Prostate gland (tissue), 2 donors: ENCODE measurements around the gene SLC29A2. TPM values are rescaled to one million over a fixed set of nuclear protein-coding genes. Genes with fewer than 3 reads are reported as not detected.

Experiments
- DNase-seq: peaks from one replicate; pipeline ENCODE4 v3.0.0-alpha.2; 2019; ENCODE audit warnings: low spot score
- H3K27ac ChIP-seq, 2 donors: fragments of 200-600 bp; sonication (generic); 2 replicates each; pipeline ENCODE4 v1.5.1; 2017 to 2019
- H3K27me3 ChIP-seq: fragments of 200-600 bp; sonication (generic); replicated peaks from 2 replicates; pipeline ENCODE4 v1.5.1; 2019; ENCODE audit not compliant: insufficient read depth
- H3K36me3 ChIP-seq, 2 donors: fragments of 200-600 bp; sonication (generic); 1 replicate in 1 of 2; 2 replicates in 1 of 2; pipeline versions ENCODE4 v1.5.1 to v1.8.1; 2017 to 2019
- H3K4me1 ChIP-seq: fragments of 200-600 bp; sonication (generic); replicated peaks from 2 replicates; pipeline ENCODE4 v1.5.1; 2019
- H3K4me3 ChIP-seq, 2 donors: fragments of 200-600 bp; sonication (generic); 2 replicates each; pipeline ENCODE4 v1.5.1; 2017 to 2019
- H3K9me3 ChIP-seq: fragments of 200-600 bp; sonication (generic); 2 replicates; pipeline ENCODE4 v1.5.1; 2017
- CTCF ChIP-seq, 4 experiments: fragments of 200-600 bp in 2 of 4; fragments of 450-650 bp in 2 of 4; sonication (generic) in 2 of 4; IDR thresholded peaks; 1 replicate in 3 of 4; 2 replicates in 1 of 4; pipeline ENCODE4 v1.5.1; 2016 to 2019; ENCODE audit warnings: antibody characterized with exemption in 4 of 4, mild to moderate bottlenecking in 2 of 4, moderate library complexity in 2 of 4
- POLR2A ChIP-seq: fragments of 450-650 bp; IDR thresholded peaks from one replicate; pipeline ENCODE4 v1.6.1; 2016; ENCODE audit warnings: antibody characterized with exemption, mild to moderate bottlenecking
- POLR2AphosphoS5 ChIP-seq: sonication (generic); formaldehyde crosslinking; IDR thresholded peaks from one replicate; pipeline ENCODE4 v1.6.1; 2017; ENCODE audit warnings: antibody characterized with exemption
- WGBS: methylation state at CpG from one replicate; pipeline ENCODE4 v1.1.5; 2018; 5-methylcytosine and 5-hydroxymethylcytosine counted together
- intact Hi-C: fragments of 100-400 bp; cut with DNase I; formaldehyde crosslinking; loops from one replicate; pipeline ENCODE4 v1.14.2; 2022
- total RNA-seq, 2 donors: library from RNA; depleted of rRNA; stranded (reverse); fragments of >200 nt; gene quantifications; one replicate each; pipeline ENCODE4 v1.1.0, GENCODE V29; 2016

SLC29A2 gene
- total RNA-seq, 2 donors from 2014 or later: 10.1 to 12.5 TPM

GRCh38 chr11:66329165-66329673 lies 42.3 kb downstream of the SLC29A2 start:
- no peak for DNase-seq
- H3K9me3 ChIP-seq: no peaks in the 10 kb centered on the region
- no peak overlapping the region for H3K4me3 ChIP-seq
- no peaks in the 10 kb centered on the region for H3K27me3 ChIP-seq
- WGBS: 88% methylated on average over 3 of the region's 3 CpGs
- TF ChIP-seq POLR2AphosphoS5 (no peak), POLR2A (no peak), CTCF (IDR thresholded peaks at IDR 0.05) (no peak)
- no peak overlapping the region for H3K27ac ChIP-seq
- intact Hi-C loops: loop anchor here (2.0 kb wide), 1 partner anchor 16 kb away; no protein-coding TSS in a partner anchor
- no peaks in the 10 kb centered on the region for H3K36me3 ChIP-seq
- no peaks in the 10 kb centered on the region for H3K4me1 ChIP-seq

GRCh38 chr11:66328302-66329144 lies 43.0 kb downstream of the SLC29A2 start:
- H3K4me3 ChIP-seq: no peak overlapping the region
- no peaks in the 10 kb centered on the region for H3K36me3 ChIP-seq
- H3K4me1 ChIP-seq: no peaks in the 10 kb centered on the region
- TF ChIP-seq POLR2A (no peak), POLR2AphosphoS5 (peak; percentile 79), CTCF (IDR thresholded peaks at IDR 0.05) (peak; percentile 89 to 97 (median 95))
- peak; percentile 57 for DNase-seq
- H3K27ac ChIP-seq: no peak overlapping the region
- WGBS: 15% methylated on average over 18 of the region's 19 CpGs
- H3K9me3 ChIP-seq: no peaks in the 10 kb centered on the region
- no peaks in the 10 kb centered on the region for H3K27me3 ChIP-seq
- intact Hi-C loops: loop anchor here (2.0 kb wide), 1 partner anchor 16 kb away; no protein-coding TSS in a partner anchor

GRCh38 chr11:66328031-66328301 lies 43.6 kb downstream of the SLC29A2 start:
- no peak overlapping the region for H3K27ac ChIP-seq
- H3K36me3 ChIP-seq: no peaks in the 10 kb centered on the region
- H3K4me3 ChIP-seq: no peak overlapping the region
- no peaks in the 10 kb centered on the region for H3K27me3 ChIP-seq
- H3K4me1 ChIP-seq: no peaks in the 10 kb centered on the region
- intact Hi-C loops: loop anchor here (2.0 kb wide), 1 partner anchor 15 kb away; no protein-coding TSS in a partner anchor
- no peaks in the 10 kb centered on the region for H3K9me3 ChIP-seq
- WGBS: 90% methylated on average over 3 of the region's 3 CpGs
- DNase-seq: no peak
- TF ChIP-seq POLR2A (no peak), POLR2AphosphoS5 (no peak), CTCF (IDR thresholded peaks at IDR 0.05) (no peak)

GRCh38 chr11:66327171-66328030 lies 44.2 kb downstream of the SLC29A2 start:
- Histone ChIP-seq H3K4me3 (no peak overlapping the region), H3K4me1 (no peaks in the 10 kb centered on the region), H3K27me3 (no peaks in the 10 kb centered on the region), H3K36me3 (no peaks in the 10 kb centered on the region), H3K27ac (peak overlapping the region in 1 of 2 donors; percentile 38), H3K9me3 (no peaks in the 10 kb centered on the region)
- TF ChIP-seq CTCF (IDR thresholded peaks at IDR 0.05) (no peak), POLR2AphosphoS5 (no peak), POLR2A (no peak)
- intact Hi-C loops: loop anchor here (2.0 kb wide), 1 partner anchor 15 kb away; no protein-coding TSS in a partner anchor
- WGBS: 89% methylated on average over 10 of the region's 10 CpGs
- DNase-seq: no peak
